HG03280 (cell line): ENCODE measurements around the gene USP24.

ENCODE experiments used
- ATAC-seq: cut with Tn5 transposase; IDR thresholded peaks from one replicate; pipeline ENCODE4 v1.9.1; 2021; ENCODE audit warnings: mild to moderate bottlenecking, moderate library complexity; ENCODE audit not compliant: unreplicated experiment

Gene USP24

GRCh38 chr1:55159571-55159970, 55.6 kb downstream of the USP24 start:
- no peak for ATAC-seq

- no peak for ATAC-seq
These were observed 58.6 kb downstream of the USP24 start for GRCh38 chr1:55156608-55157007.

- no peak for ATAC-seq
These were observed 59.1 kb downstream of the USP24 start for GRCh38 chr1:55156093-55156492.

GRCh38 chr1:55155522-55155921, 59.6 kb downstream of the USP24 start:
- no peak for ATAC-seq

- no peak for ATAC-seq
These were observed 60.5 kb downstream of the USP24 start for GRCh38 chr1:55154616-55155015.

GRCh38 chr1:55153031-55153430, 62.1 kb downstream of the USP24 start:
- no peak for ATAC-seq

GRCh38 chr1:55150880-55151588, 64.1 kb downstream of the USP24 start:
- ATAC-seq, result no peak

GRCh38 chr1:55148676-55149075, 66.5 kb downstream of the USP24 start:
- no peak for ATAC-seq

GRCh38 chr1:55147524-55147923, 67.6 kb downstream of the USP24 start:
- ATAC-seq, result no peak

GRCh38 chr1:55146781-55147180, 68.4 kb downstream of the USP24 start:
- no peak for ATAC-seq

GRCh38 chr1:55144886-55145285, 70.3 kb downstream of the USP24 start:
- no peak for ATAC-seq

- peak; percentile 62 for ATAC-seq
These were observed 71.5 kb downstream of the USP24 start for GRCh38 chr1:55143684-55144083.

GRCh38 chr1:55141295-55141893, 73.8 kb downstream of the USP24 start:
- no peak for ATAC-seq

GRCh38 chr1:55140546-55140983, 74.6 kb downstream of the USP24 start:
- peak; percentile 76 for ATAC-seq

GRCh38 chr1:55140137-55140536, 75.0 kb downstream of the USP24 start:
- no peak for ATAC-seq

GRCh38 chr1:55138823-55139222, 76.3 kb downstream of the USP24 start:
- no peak for ATAC-seq

- ATAC-seq, result no peak
These were observed 80.9 kb downstream of the USP24 start for GRCh38 chr1:55134152-55134808.

GRCh38 chr1:55131801-55132200, 83.4 kb downstream of the USP24 start:
- ATAC-seq, result no peak

GRCh38 chr1:55131218-55131617, 83.9 kb downstream of the USP24 start:
- no peak for ATAC-seq

GRCh38 chr1:55129194-55129728, 85.9 kb downstream of the USP24 start:
- no peak for ATAC-seq

GRCh38 chr1:55128418-55128995, 86.7 kb downstream of the USP24 start:
- ATAC-seq, result no peak
